Stomach smooth muscle (tissue), 2 donors: ENCODE data around the gene OR4F15.

ENCODE experiments used
- H3K27ac ChIP-seq: one replicate; pipeline ENCODE4 v1.7.0; 2013; ENCODE audit warnings: mild to moderate bottlenecking, low read length, inconsistent platforms
- H3K27me3 ChIP-seq, 2 donors: one replicate each; pipeline ENCODE4 v1.7.0; 2013; ENCODE audit warnings: low read length in 2 of 2; ENCODE audit not compliant: insufficient read depth in 2 of 2, control insufficient read depth in 1 of 2
- H3K36me3 ChIP-seq, 2 donors: one replicate each; pipeline ENCODE4 v1.7.0; 2013; ENCODE audit warnings: low read length in 2 of 2; ENCODE audit not compliant: control insufficient read depth in 2 of 2, insufficient read depth in 2 of 2
- H3K4me1 ChIP-seq: one replicate; pipeline ENCODE4 v1.7.0; 2013; ENCODE audit warnings: low read length; ENCODE audit not compliant: control insufficient read depth, insufficient read depth
- H3K4me3 ChIP-seq, 2 donors: one replicate each; pipeline ENCODE4 v1.7.0; 2013; ENCODE audit warnings: low read length in 2 of 2
- H3K9ac ChIP-seq, 2 donors: one replicate each; pipeline ENCODE4 v1.7.0; 2013; ENCODE audit warnings: low read length in 2 of 2, mild to moderate bottlenecking in 1 of 2
- H3K9me3 ChIP-seq, 2 donors: one replicate each; pipeline ENCODE4 v1.7.0; 2013; ENCODE audit warnings: low read length in 2 of 2; ENCODE audit not compliant: control insufficient read depth in 2 of 2
- donor health status: healthy.
- donor health status: Pancreatic carcinoma.

The OR4F15 gene

GRCh38 chr15:101804375-101804774, 7.6 kb upstream of the OR4F15 start:
- Histone ChIP-seq H3K9me3 (peaks cover 0 to 3% of the 10 kb centered on the region in 2 donors), H3K27ac (no peak overlapping the region), H3K4me3 (no peak overlapping the region), H3K4me1 (no peaks in the 10 kb centered on the region), H3K36me3 (no peaks in the 10 kb centered on the region), H3K27me3 (no peaks in the 10 kb centered on the region), H3K9ac (no peak overlapping the region)

DNA sequence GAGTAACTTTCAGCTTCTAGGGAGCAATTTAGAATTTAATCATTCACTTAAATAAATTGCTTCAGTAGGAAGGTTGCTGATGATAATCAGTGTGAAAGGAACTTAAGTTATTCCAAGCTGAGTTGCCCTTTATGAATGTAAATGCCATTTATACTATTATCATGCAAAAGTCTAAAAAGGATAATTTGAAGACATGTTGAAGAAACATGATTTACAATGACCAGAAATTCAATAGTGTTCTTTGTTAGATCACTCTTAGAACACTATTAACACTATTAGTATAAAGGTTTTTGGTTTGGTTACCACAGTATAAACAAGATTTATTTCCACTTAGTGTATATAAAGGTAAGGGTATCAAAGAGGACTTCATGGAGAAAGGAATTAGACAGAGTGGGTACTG, 7.1 kb upstream of the OR4F15 start:
- H3K27ac ChIP-seq = no peak overlapping the region
- H3K9me3 ChIP-seq = peaks cover 0 to 3% of the 10 kb centered on the region in 2 donors
- no peak overlapping the region for H3K4me3 ChIP-seq
- H3K9ac ChIP-seq = no peak overlapping the region
- no peaks in the 10 kb centered on the region for H3K36me3 ChIP-seq
- no peaks in the 10 kb centered on the region for H3K4me1 ChIP-seq
- H3K27me3 ChIP-seq = no peaks in the 10 kb centered on the region

DNA sequence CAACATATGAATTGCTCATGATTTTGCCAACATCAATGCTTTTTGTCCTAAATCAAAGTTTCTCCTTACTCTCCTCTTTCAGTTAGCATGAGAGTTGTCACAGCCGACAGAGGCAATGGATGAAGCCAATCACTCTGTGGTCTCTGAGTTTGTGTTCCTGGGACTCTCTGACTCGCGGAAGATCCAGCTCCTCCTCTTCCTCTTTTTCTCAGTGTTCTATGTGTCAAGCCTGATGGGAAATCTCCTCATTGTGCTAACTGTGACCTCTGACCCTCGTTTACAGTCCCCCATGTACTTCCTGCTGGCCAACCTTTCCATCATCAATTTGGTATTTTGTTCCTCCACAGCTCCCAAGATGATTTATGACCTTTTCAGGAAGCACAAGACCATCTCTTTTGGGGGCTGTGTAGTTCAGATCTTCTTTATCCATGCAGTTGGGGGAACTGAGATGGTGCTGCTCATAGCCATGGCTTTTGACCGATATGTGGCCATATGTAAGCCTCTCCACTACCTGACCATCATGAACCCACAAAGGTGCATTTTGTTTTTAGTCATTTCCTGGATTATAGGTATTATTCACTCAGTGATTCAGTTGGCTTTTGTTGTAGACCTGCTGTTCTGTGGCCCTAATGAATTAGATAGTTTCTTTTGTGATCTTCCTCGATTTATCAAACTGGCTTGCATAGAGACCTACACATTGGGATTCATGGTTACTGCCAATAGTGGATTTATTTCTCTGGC, 6.2 kb upstream of the OR4F15 start:
- Histone ChIP-seq H3K9ac (no peak overlapping the region), H3K4me1 (no peaks in the 10 kb centered on the region), H3K36me3 (no peaks in the 10 kb centered on the region), H3K27ac (no peak overlapping the region), H3K27me3 (no peaks in the 10 kb centered on the region), H3K9me3 (peaks cover 0 to 3% of the 10 kb centered on the region in 2 donors), H3K4me3 (no peak overlapping the region)

DNA sequence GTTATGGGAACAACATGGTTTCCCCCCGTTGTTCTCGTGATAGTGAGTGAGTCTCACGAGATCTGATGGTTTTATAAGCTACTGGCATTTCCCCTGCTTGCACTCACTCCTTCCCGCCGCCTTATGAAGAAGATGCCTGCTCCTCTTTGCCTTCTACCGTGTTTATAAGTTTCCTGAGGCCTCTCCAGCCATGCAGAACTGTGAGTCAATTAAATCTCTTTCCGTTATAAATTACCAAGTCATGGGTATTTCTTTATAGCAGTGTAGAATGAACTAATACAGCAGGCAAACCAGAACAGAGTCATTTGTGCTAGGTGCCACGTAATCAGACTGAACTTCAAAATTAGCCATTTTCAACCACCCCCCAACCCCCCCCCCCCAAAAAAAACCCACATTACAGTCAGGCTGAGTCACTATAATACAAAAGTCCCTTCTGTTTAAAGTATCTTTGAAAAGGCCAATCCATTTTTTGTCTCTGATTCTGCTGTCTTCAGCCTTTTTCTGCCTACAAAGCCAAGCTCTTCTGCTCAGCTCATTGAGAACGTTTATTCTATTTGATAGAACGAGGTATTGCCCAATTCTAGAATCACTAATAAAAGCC, 4.6 kb upstream of the OR4F15 start:
- Histone ChIP-seq H3K36me3 (no peaks in the 10 kb centered on the region), H3K4me3 (no peak overlapping the region), H3K27ac (no peak overlapping the region), H3K4me1 (no peaks in the 10 kb centered on the region), H3K27me3 (no peaks in the 10 kb centered on the region), H3K9ac (no peak overlapping the region), H3K9me3 (no peaks in the 10 kb centered on the region)

- Histone ChIP-seq H3K9me3 (no peaks in the 10 kb centered on the region), H3K36me3 (no peaks in the 10 kb centered on the region), H3K9ac (no peak overlapping the region), H3K4me1 (no peaks in the 10 kb centered on the region), H3K4me3 (no peak overlapping the region), H3K27ac (no peak overlapping the region), H3K27me3 (no peaks in the 10 kb centered on the region)
Measured at GRCh38 chr15:101808201-101808600, 3.8 kb upstream of the OR4F15 start.

DNA sequence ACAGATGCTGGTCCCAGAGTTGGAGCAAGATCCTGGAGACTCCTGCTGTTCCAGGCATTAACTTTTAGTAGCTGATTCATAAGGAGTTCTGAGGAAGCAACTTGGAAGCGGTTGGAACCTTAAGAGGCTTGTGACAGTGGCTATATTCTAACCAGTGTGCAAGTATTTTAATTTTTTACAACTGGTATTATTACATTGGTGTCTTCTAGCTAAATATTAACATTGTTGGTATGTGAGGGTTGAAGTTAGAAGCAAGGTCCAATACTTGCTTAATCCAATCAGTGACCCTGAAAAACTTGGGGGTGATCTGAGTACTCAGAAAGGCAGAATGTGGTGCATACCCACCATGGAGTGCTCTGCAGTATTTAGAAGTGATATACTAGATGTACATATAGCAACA, 1.5 kb upstream of the OR4F15 start:
- no peaks in the 10 kb centered on the region for H3K36me3 ChIP-seq
- no peak overlapping the region for H3K27ac ChIP-seq
- no peak overlapping the region for H3K4me3 ChIP-seq
- H3K9me3 ChIP-seq = no peaks in the 10 kb centered on the region
- no peak overlapping the region for H3K9ac ChIP-seq
- H3K27me3 ChIP-seq = no peaks in the 10 kb centered on the region
- no peaks in the 10 kb centered on the region for H3K4me1 ChIP-seq

DNA sequence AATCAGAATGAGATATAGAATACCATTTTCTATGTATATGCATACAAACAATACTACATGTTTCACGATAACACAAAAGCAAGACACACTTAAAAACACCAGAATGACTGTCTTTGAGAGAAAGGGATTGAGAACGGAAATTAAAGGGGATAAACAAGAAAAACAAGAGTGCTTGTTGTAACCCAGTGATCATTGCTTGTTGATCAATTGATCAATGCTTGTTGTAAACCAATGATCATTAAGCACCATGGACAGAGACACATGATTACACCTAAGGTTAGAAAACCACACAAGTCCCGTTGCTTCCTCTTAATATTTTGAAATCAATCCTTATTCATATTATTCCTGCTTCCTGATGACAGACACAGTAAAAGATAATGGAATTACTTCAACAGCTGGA, 1.1 kb upstream of the OR4F15 start:
- H3K27me3 ChIP-seq = no peaks in the 10 kb centered on the region
- no peak overlapping the region for H3K4me3 ChIP-seq
- H3K4me1 ChIP-seq = no peaks in the 10 kb centered on the region
- H3K36me3 ChIP-seq = no peaks in the 10 kb centered on the region
- H3K9me3 ChIP-seq = no peaks in the 10 kb centered on the region
- H3K27ac ChIP-seq = no peak overlapping the region
- no peak overlapping the region for H3K9ac ChIP-seq

GRCh38 chr15:101813803-101814534, 2.0 kb downstream of the OR4F15 start:
- Histone ChIP-seq H3K9me3 (no peaks in the 10 kb centered on the region), H3K9ac (no peak overlapping the region), H3K4me1 (no peaks in the 10 kb centered on the region), H3K27me3 (no peaks in the 10 kb centered on the region), H3K36me3 (no peaks in the 10 kb centered on the region), H3K27ac (no peak overlapping the region), H3K4me3 (no peak overlapping the region)

DNA sequence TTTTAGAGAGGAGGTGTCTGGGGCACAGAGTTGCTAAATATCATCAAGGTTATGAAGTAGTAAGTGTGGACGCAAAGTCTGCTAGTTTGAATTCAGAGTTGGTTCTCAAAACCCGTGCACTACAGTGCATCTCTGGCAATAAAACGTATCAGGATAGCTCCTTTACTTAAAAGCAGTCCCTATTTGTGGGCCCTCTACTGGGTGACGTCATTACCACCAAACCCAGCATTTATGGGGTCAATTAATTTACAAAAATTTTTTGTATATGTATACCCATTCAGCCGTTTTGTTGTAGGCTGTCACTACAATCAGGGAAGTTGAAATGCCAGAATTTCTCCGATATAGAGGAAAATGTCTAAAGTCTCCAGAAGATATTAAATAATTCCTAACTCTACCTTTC, 8.8 kb downstream of the OR4F15 start:
- Histone ChIP-seq H3K27me3 (no peaks in the 10 kb centered on the region), H3K27ac (no peak overlapping the region), H3K4me1 (no peaks in the 10 kb centered on the region), H3K4me3 (no peak overlapping the region), H3K36me3 (no peaks in the 10 kb centered on the region), H3K9ac (no peak overlapping the region), H3K9me3 (no peaks in the 10 kb centered on the region)

DNA sequence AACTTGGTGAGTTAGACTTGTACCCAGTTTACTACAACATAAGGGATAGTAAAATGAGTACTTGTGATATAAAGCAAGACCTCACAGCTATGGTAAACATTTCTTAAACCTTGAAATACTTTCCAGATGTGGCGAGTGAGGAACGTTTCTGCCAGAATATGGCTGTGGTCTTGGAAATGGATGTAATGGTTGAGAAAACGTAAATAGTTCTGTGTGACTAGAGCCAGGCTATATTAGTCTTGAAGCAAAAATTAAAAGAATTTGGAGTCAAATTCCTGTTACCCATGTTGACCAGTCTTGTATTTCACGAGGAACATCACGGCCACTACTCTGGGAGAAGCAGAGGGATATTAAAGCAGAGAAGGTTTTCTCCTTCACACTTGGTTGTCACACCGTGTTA, 15.3 kb downstream of the OR4F15 start:
- Histone ChIP-seq H3K4me3 (no peak overlapping the region), H3K9me3 (no peaks in the 10 kb centered on the region), H3K27ac (no peak overlapping the region), H3K27me3 (no peaks in the 10 kb centered on the region), H3K9ac (no peak overlapping the region), H3K36me3 (no peaks in the 10 kb centered on the region), H3K4me1 (no peaks in the 10 kb centered on the region)

DNA sequence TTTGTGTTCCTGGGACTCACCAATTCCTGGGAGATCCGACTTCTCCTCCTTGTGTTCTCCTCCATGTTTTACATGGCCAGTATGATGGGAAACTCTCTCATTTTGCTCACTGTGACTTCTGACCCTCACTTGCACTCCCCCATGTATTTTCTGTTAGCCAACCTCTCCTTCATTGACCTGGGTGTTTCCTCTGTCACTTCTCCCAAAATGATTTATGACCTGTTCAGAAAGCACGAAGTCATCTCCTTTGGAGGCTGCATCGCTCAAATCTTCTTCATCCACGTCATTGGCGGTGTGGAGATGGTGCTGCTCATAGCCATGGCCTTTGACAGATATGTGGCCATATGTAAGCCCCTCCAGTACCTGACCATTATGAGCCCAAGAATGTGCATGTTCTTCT, 16.8 kb downstream of the OR4F15 start:
- Histone ChIP-seq H3K36me3 (no peaks in the 10 kb centered on the region), H3K9me3 (no peaks in the 10 kb centered on the region), H3K4me1 (no peaks in the 10 kb centered on the region), H3K9ac (no peak overlapping the region), H3K27me3 (no peaks in the 10 kb centered on the region), H3K4me3 (no peak overlapping the region), H3K27ac (no peak overlapping the region)
